Epithelial cell of proximal tubule (primary cell): Measurements from ENCODE around the gene HPGDS. TPM values are rescaled to one million over a fixed set of nuclear protein-coding genes. Genes with fewer than 3 reads are reported as not detected.

Experiments
- DNase-seq: peaks from one replicate; pipeline ENCODE4 v3.0.0-alpha.2; 2011; ENCODE audit warnings: low read depth
- H3K4me3 ChIP-seq: 2 replicates; pipeline ENCODE4 v1.5.1; 2011; ENCODE audit warnings: low read depth, mild to moderate bottlenecking, low read length
- CTCF ChIP-seq: conservative IDR thresholded peaks from 2 replicates; pipeline ENCODE4 v1.5.1; 2012; ENCODE audit warnings: low read depth, mild to moderate bottlenecking, low read length
- total RNA-seq: library from RNA; depleted of rRNA; stranded (reverse); fragments of >200 nt; gene quantifications from 2 replicates; pipeline ENCODE4 v1.2.3, GENCODE V29; 2015

Gene HPGDS
- total RNA-seq, 1 donor from 2014 or later = not detected

GRCh38 chr4:94284889-94285288 lies 57.7 kb downstream of the HPGDS start:
- H3K4me3 ChIP-seq = no peak overlapping the region
- DNase-seq = no peak
- TF ChIP-seq CTCF = no peak

- no peak for TF ChIP-seq CTCF
- no peak for DNase-seq
Observed at GRCh38 chr4:94278781-94279180, 63.9 kb downstream of the HPGDS start.

GRCh38 chr4:94277534-94277933 lies 65.1 kb downstream of the HPGDS start:
- TF ChIP-seq CTCF = no peak

More at GRCh38 chr4:94278781-94279180, 63.9 kb downstream of the HPGDS start:
- H3K4me3 ChIP-seq = no peak overlapping the region

GRCh38 chr4:94276204-94276603 lies 66.4 kb downstream of the HPGDS start:
- no peak overlapping the region for H3K4me3 ChIP-seq
- no peak for TF ChIP-seq CTCF
- DNase-seq = no peak

More at GRCh38 chr4:94277534-94277933, 65.1 kb downstream of the HPGDS start:
- no peak overlapping the region for H3K4me3 ChIP-seq
- DNase-seq = no peak

GRCh38 chr4:94274912-94275311 lies 67.7 kb downstream of the HPGDS start:
- DNase-seq = no peak
- no peak overlapping the region for H3K4me3 ChIP-seq
- TF ChIP-seq CTCF = no peak

- no peak for DNase-seq
- no peak for TF ChIP-seq CTCF
- no peak overlapping the region for H3K4me3 ChIP-seq
Observed at GRCh38 chr4:94271248-94271647, 71.4 kb downstream of the HPGDS start.

GRCh38 chr4:94267037-94267436 lies 75.6 kb downstream of the HPGDS start:
- no peak for DNase-seq
- H3K4me3 ChIP-seq = no peak overlapping the region
- no peak for TF ChIP-seq CTCF
